PC-3 (cell line): ENCODE measurements around the gene ADGRG6.

Source experiments
- EZH2phosphoT487 ChIP-seq: fragments of 300-600 bp; sonication (generic); IDR thresholded peaks from 2 replicates; pipeline ENCODE4 v1.6.1; 2018; ENCODE audit warnings: mild to moderate bottlenecking, antibody characterized with exemption, low read length, borderline replicate concordance
- TF ChIP-seq, protein P1 (sequence below): fragments of 300-600 bp; sonication (generic); conservative IDR thresholded peaks from 2 replicates; pipeline ENCODE4 v1.5.1; 2017; ENCODE audit warnings: antibody characterized with exemption, low read depth, mild to moderate bottlenecking, low read length

DNA sequence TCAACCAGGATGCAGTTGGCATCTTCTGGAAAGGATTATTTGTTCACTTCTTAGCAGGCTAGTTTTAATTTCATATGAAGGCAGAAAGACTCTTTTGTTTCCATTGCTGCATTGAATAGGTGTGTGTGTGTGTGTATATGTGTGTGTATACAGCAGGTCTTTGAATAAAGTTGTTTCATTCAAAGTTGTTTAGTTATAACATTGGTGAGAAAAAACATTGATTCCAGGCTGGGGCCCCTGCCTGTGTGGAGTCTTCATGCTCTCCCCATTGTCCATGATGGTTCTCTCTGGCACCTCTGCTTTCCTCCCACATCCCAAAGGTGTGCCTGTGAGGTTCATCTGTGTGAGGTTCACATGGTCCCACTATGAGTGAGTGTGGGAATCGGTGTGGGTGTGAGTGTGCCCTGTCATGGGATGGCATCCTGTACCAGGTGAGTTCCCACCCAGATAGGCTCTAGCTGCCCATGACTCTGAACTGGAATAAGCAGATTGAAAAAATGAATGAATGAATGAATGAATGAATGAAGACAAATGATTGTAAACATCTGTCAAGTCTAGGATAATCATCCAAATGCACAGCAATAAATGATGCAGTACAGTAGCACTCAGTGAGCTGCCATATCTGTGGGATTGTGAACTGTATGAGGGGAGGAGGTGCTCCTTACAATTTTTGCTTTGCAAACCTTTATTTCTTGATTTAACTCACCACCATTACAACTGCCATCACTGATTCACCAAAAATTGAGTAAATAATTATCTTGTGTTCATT lies 156.0 kb downstream of the ADGRG6 start:
- TF ChIP-seq, protein P1, sequence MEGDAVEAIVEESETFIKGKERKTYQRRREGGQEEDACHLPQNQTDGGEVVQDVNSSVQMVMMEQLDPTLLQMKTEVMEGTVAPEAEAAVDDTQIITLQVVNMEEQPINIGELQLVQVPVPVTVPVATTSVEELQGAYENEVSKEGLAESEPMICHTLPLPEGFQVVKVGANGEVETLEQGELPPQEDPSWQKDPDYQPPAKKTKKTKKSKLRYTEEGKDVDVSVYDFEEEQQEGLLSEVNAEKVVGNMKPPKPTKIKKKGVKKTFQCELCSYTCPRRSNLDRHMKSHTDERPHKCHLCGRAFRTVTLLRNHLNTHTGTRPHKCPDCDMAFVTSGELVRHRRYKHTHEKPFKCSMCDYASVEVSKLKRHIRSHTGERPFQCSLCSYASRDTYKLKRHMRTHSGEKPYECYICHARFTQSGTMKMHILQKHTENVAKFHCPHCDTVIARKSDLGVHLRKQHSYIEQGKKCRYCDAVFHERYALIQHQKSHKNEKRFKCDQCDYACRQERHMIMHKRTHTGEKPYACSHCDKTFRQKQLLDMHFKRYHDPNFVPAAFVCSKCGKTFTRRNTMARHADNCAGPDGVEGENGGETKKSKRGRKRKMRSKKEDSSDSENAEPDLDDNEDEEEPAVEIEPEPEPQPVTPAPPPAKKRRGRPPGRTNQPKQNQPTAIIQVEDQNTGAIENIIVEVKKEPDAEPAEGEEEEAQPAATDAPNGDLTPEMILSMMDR, result no peak
- no peak for TF ChIP-seq EZH2phosphoT487
